GM21360 (cell line): ENCODE measurements around the gene ZNF580.

Experiments used
- ATAC-seq: cut with Tn5 transposase; IDR thresholded peaks from one replicate; pipeline ENCODE4 v1.9.1; 2021; ENCODE audit warnings: mild to moderate bottlenecking, moderate library complexity; ENCODE audit not compliant: unreplicated experiment

The ZNF580 gene

DNA sequence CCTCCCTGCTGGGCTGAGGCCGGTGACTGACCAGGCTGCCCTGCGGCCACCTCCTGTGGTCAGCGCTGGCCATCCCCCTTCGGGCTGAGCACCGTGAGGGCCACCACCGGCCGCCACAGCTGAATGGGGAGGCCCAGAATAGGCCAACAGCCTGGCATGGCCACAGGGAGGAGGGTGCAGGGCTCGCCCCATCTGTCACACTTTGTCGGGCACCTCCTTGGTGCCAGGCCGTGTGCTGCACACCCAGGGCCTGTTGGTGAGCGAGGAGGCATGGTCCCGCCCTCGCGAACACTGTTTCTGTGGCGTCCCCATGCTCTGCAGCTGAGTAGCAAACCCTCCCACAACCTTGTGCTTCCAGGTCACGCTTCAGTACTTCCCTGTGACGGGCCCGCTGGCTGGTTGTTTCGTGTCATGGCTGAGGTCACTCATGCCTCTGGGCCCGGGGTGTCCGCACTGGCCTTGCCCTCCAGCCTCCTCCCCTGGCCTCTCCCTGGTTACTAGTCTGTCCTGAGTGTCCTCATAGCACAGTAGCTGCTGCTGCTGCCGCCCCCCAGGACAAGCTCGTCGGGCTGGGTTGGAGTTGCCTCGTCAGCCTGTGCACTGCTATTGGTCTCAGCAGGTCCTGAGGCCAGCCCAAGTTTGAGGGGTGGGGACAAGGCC is 49.4 kb downstream of the ZNF580 start:
- ATAC-seq = no peak

DNA sequence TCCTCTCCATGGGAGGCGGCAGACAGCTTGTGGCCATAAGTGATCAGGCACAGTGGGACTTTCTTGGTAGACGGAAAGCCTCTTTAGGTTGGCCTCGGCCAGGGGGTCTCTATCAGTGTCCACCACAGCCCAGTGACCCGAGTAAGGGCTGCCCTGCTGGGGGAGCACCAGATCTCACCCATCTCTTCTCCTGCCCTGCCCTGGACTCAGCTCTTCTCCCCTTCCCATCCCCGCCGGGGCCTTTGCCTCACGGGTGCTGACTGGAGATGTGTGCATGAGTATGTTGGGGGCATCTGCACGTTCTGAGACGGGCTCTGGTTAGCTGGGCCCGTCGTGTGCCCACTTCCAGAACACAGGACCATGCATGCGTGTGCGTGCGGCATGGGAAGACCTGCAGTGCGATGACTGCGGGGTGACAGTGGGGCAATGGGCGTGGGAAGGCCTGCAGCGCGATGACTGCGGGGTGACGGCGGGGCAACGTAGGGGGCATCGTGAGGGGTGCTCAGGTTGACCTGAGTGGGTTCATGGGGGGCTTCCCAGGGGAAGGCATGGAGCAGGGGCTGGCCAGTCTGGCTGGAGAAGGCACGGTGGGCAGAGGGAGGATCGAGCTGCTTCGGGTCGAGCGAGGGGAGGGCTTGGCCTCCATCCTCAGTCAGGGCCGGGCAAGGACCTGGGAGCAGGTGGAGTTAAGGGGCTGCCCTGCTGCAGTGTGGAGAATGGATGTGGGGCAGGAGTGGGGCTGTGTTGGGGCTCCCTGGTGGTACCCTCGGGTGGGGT is 50.2 kb downstream of the ZNF580 start:
- ATAC-seq = no peak

DNA sequence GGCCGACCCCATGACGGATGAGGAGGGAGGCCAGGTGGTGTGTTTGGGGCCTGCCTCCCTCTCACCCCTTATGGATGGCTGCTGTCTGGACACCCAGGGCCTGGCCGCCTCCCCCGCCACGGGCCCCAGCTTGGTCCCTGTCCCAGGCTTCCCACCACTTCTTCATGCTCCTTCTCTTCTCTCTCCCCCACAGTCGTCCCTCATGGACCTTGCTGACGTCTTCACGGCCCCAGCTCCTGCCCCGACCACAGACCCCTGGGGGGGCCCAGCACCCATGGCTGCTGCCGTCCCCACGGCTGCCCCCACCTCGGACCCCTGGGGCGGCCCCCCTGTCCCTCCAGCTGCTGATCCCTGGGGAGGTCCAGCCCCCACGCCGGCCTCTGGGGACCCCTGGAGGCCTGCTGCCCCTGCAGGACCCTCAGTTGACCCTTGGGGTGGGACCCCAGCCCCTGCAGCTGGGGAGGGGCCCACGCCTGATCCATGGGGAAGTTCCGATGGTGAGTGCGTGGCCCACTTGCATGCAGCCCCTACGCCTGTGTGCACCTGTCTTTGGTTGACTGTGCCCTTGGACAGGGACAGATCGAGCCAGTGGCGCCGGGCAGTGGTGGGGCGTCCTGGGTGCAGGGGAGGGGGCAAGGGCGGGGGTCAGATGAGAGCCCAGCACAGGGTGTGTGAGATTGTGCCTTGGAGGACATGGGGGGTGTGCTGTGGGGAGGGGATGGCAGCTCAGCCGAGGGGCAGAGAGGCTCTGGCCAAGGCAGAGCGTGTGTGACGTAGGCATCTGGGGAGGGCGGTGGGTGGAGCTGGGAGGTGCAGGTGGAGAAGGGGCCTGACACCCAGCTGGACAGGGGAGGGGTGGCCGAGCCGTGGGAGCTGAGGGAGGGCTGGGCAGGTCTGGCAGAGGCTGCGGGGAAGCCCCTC is 51.0 kb downstream of the ZNF580 start:
- ATAC-seq = no peak

DNA sequence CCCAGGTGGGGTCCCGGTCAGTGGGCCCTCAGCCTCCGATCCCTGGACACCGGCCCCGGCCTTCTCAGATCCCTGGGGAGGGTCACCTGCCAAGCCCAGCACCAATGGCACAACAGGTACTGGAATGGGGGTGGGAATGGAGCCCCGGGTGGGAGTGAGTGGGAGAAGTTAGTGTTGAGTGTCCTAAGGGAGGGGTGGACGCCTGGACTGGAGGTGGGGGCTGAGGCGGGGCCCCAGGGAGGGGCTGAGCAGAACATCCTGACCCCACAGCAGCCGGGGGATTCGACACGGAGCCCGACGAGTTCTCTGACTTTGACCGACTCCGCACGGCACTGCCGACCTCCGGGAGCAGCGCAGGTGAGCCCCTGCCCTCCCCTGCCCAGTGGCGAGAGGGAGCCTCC is 51.9 kb downstream of the ZNF580 start:
- ATAC-seq = no peak
